Measurements from ENCODE around the gene SLC13A2. TPM values are rescaled to one million over a fixed set of nuclear protein-coding genes. Genes with fewer than 3 reads are reported as not detected.

Gene SLC13A2
- total and polyA plus RNA-seq, 2 experiments from 2014 or later, result not detected

DNA sequence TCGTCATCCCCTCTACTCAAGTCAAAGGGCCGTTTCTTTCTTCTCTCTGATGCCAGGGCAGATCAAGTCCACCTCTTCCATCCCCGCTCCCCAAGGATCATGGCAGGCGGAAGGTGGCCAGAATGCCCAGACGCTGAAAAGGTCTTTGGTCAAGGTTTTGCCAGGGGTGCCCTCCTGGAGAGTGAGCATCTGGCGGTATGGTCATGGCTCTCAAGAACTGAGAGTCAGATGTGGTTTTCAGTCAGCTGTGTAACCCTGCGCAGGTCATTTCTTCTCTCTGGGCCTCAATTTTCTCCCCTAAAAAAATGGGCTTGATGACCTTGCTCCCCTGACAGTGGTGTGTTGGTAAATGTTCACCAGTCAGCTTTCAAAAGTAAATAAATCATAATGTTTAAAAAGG lies 45.1 kb downstream of the SLC13A2 start:
- no peaks in the 10 kb centered on the region for H4K20me1 ChIP-seq (replicated peaks; ENCODE audit: insufficient read depth)
- no peak overlapping the region for H3K27ac Mint-ChIP-seq
- ATAC-seq, result no peak

More for the DNA sequence above, 45.1 kb downstream of the SLC13A2 start:
- Histone ChIP-seq H2AFZ (no peak overlapping the region), H3K4me2 (no peak overlapping the region), H3K27me3 (ENCODE audit: insufficient read depth) (no peaks in the 10 kb centered on the region), H3F3A (replicated peaks; ENCODE audit: low read depth) (no peaks in the 10 kb centered on the region), H3K4me3 (no peak overlapping the region), H3K4me1 (ENCODE audit: insufficient read depth) (no peaks in the 10 kb centered on the region), H3K27ac (ENCODE audit: low read depth) (no peak overlapping the region), H3K36me3 (ENCODE audit: insufficient read depth) (no peaks in the 10 kb centered on the region), H3K79me2 (replicated peaks; ENCODE audit: insufficient read depth) (no peaks in the 10 kb centered on the region), H3K9me2 (ENCODE audit: insufficient read depth) (no peaks in the 10 kb centered on the region)
- DNase-seq (ENCODE audit: low spot score), result no peak
- TF ChIP-seq, protein P1, sequence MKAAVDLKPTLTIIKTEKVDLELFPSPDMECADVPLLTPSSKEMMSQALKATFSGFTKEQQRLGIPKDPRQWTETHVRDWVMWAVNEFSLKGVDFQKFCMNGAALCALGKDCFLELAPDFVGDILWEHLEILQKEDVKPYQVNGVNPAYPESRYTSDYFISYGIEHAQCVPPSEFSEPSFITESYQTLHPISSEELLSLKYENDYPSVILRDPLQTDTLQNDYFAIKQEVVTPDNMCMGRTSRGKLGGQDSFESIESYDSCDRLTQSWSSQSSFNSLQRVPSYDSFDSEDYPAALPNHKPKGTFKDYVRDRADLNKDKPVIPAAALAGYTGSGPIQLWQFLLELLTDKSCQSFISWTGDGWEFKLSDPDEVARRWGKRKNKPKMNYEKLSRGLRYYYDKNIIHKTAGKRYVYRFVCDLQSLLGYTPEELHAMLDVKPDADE (IDR thresholded peaks at IDR 0.05), result no peak
- no peak for TF ChIP-seq CREB1 (CRISPR knock-in tag; IDR thresholded peaks at IDR 0.05; ENCODE audit: low read depth)
- no peak for TF ChIP-seq ZNF331 (CRISPR knock-in tag; IDR thresholded peaks at IDR 0.05; ENCODE audit: low read depth)
- TF ChIP-seq ZNF114 (CRISPR knock-in tag; IDR thresholded peaks at IDR 0.05), result no peak
- TF ChIP-seq, protein P2, sequence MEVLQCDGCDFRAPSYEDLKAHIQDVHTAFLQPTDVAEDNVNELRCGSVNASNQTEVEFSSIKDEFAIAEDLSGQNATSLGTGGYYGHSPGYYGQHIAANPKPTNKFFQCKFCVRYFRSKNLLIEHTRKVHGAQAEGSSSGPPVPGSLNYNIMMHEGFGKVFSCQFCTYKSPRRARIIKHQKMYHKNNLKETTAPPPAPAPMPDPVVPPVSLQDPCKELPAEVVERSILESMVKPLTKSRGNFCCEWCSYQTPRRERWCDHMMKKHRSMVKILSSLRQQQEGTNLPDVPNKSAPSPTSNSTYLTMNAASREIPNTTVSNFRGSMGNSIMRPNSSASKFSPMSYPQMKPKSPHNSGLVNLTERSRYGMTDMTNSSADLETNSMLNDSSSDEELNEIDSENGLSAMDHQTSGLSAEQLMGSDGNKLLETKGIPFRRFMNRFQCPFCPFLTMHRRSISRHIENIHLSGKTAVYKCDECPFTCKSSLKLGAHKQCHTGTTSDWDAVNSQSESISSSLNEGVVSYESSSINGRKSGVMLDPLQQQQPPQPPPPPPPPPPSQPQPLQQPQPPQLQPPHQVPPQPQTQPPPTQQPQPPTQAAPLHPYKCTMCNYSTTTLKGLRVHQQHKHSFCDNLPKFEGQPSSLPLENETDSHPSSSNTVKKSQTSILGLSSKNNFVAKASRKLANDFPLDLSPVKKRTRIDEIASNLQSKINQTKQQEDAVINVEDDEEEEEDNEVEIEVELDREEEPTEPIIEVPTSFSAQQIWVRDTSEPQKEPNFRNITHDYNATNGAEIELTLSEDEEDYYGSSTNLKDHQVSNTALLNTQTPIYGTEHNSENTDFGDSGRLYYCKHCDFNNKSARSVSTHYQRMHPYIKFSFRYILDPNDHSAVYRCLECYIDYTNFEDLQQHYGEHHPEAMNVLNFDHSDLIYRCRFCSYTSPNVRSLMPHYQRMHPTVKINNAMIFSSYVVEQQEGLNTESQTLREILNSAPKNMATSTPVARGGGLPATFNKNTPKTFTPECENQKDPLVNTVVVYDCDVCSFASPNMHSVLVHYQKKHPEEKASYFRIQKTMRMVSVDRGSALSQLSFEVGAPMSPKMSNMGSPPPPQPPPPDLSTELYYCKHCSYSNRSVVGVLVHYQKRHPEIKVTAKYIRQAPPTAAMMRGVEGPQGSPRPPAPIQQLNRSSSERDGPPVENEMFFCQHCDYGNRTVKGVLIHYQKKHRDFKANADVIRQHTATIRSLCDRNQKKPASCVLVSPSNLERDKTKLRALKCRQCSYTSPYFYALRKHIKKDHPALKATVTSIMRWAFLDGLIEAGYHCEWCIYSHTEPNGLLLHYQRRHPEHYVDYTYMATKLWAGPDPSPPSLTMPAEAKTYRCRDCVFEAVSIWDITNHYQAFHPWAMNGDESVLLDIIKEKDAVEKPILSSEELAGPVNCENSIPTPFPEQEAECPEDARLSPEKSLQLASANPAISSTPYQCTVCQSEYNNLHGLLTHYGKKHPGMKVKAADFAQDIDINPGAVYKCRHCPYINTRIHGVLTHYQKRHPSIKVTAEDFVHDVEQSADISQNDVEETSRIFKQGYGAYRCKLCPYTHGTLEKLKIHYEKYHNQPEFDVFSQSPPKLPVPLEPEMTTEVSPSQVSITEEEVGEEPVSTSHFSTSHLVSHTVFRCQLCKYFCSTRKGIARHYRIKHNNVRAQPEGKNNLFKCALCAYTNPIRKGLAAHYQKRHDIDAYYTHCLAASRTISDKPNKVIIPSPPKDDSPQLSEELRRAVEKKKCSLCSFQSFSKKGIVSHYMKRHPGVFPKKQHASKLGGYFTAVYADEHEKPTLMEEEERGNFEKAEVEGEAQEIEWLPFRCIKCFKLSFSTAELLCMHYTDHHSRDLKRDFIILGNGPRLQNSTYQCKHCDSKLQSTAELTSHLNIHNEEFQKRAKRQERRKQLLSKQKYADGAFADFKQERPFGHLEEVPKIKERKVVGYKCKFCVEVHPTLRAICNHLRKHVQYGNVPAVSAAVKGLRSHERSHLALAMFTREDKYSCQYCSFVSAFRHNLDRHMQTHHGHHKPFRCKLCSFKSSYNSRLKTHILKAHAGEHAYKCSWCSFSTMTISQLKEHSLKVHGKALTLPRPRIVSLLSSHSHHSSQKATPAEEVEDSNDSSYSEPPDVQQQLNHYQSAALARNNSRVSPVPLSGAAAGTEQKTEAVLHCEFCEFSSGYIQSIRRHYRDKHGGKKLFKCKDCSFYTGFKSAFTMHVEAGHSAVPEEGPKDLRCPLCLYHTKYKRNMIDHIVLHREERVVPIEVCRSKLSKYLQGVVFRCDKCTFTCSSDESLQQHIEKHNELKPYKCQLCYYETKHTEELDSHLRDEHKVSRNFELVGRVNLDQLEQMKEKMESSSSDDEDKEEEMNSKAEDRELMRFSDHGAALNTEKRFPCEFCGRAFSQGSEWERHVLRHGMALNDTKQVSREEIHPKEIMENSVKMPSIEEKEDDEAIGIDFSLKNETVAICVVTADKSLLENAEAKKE (CRISPR knock-in tag; IDR thresholded peaks at IDR 0.05), result no peak
- TF ChIP-seq NANOG (IDR thresholded peaks at IDR 0.05; ENCODE audit: borderline replicate concordance), result no peak
- TF ChIP-seq EZH2 (IDR thresholded peaks at IDR 0.05; ENCODE audit: low read depth, unreplicated experiment), result no peak
- TF ChIP-seq JUNB (IDR thresholded peaks at IDR 0.05; ENCODE audit: unreplicated experiment), result no peak
- TF ChIP-seq, protein P3, sequence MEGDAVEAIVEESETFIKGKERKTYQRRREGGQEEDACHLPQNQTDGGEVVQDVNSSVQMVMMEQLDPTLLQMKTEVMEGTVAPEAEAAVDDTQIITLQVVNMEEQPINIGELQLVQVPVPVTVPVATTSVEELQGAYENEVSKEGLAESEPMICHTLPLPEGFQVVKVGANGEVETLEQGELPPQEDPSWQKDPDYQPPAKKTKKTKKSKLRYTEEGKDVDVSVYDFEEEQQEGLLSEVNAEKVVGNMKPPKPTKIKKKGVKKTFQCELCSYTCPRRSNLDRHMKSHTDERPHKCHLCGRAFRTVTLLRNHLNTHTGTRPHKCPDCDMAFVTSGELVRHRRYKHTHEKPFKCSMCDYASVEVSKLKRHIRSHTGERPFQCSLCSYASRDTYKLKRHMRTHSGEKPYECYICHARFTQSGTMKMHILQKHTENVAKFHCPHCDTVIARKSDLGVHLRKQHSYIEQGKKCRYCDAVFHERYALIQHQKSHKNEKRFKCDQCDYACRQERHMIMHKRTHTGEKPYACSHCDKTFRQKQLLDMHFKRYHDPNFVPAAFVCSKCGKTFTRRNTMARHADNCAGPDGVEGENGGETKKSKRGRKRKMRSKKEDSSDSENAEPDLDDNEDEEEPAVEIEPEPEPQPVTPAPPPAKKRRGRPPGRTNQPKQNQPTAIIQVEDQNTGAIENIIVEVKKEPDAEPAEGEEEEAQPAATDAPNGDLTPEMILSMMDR (conservative IDR thresholded peaks at IDR 0.05; ENCODE audit: low read depth in 2 of 2), result no peak
- no peak for TF ChIP-seq EZH2phosphoT487 (IDR thresholded peaks at IDR 0.05; ENCODE audit: unreplicated experiment)
- TF ChIP-seq, protein P4, sequence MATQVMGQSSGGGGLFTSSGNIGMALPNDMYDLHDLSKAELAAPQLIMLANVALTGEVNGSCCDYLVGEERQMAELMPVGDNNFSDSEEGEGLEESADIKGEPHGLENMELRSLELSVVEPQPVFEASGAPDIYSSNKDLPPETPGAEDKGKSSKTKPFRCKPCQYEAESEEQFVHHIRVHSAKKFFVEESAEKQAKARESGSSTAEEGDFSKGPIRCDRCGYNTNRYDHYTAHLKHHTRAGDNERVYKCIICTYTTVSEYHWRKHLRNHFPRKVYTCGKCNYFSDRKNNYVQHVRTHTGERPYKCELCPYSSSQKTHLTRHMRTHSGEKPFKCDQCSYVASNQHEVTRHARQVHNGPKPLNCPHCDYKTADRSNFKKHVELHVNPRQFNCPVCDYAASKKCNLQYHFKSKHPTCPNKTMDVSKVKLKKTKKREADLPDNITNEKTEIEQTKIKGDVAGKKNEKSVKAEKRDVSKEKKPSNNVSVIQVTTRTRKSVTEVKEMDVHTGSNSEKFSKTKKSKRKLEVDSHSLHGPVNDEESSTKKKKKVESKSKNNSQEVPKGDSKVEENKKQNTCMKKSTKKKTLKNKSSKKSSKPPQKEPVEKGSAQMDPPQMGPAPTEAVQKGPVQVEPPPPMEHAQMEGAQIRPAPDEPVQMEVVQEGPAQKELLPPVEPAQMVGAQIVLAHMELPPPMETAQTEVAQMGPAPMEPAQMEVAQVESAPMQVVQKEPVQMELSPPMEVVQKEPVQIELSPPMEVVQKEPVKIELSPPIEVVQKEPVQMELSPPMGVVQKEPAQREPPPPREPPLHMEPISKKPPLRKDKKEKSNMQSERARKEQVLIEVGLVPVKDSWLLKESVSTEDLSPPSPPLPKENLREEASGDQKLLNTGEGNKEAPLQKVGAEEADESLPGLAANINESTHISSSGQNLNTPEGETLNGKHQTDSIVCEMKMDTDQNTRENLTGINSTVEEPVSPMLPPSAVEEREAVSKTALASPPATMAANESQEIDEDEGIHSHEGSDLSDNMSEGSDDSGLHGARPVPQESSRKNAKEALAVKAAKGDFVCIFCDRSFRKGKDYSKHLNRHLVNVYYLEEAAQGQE (IDR thresholded peaks at IDR 0.05; ENCODE audit: unreplicated experiment), result no peak
- no peak for TF ChIP-seq STAT1 (IDR thresholded peaks at IDR 0.05; ENCODE audit: unreplicated experiment)
- peaks cover 16% of the 10 kb centered on the region for H3K27me3 Mint-ChIP-seq (ENCODE audit: insufficient read depth, low read depth, poor library complexity)
- H3K4me3 Mint-ChIP-seq, result no peak overlapping the region
- peaks cover 3% of the 10 kb centered on the region; the same call in 2 of the 3 replicates for H3K4me1 Mint-ChIP-seq
- peaks cover 9% of the 10 kb centered on the region for H3K9me3 Mint-ChIP-seq
- H3K36me3 Mint-ChIP-seq (ENCODE audit: low read depth), result no peaks in the 10 kb centered on the region; the same call in 2 of the 3 replicates

All from GM23338 (cell line).